Ammon's horn (tissue), 1 donor: ENCODE measurements around the gene PAPSS1.

Experiments
- DNase-seq: peaks from one replicate; pipeline ENCODE4 v3.0.0-alpha.2; 2016; ENCODE audit warnings: low spot score

Gene PAPSS1

DNA sequence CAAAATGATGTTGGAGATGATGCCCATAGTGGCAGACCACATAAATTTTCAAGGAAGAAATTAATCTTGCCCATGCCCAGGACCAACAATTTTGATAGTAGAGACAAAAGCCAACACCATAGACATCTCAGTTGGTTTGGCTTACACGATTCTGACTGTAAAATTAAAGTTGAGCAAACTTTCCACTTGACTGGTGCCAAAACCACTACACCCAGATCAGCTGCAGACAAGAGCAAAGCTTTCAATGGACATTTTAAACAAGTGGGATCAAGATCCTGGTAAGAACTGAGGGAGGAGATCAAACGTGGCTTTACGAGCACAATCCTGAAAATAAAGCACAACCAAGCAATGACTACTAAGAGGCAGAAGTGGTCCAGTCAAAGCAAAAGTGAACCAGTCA is 90.7 kb downstream of the PAPSS1 start:
- DNase-seq, result no peak

DNA sequence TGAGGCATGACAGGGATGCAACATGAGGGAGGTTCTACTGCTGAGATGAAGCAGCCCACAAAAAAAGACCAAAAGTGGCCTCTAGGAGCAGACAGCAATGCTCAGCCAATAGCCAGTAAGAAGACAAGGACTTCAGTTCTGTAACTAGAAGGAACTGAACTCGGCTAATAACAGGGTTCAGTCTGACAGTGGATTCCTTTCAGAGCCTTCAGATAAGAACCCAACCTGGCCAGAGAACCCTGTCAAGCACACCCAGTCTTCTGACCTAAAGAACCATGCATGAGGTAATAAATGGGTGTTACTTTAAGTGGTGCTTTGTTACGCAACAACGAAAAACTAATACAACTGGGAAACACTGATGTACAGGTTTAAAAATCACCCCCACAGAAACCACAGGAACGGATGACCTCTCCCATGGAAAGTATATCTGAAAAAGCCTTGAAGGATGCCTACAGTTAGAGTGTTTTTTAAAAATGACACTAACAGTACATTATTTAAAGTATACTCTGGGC is 94.6 kb downstream of the PAPSS1 start:
- DNase-seq, result no peak

GRCh38 chr4:107624024-107624423 is 96.0 kb downstream of the PAPSS1 start:
- no peak for DNase-seq

- no peak for DNase-seq
Observed at GRCh38 chr4:107622006-107622405, 98.0 kb downstream of the PAPSS1 start.

GRCh38 chr4:107619731-107620130 is 100.3 kb downstream of the PAPSS1 start:
- DNase-seq, result no peak

DNA sequence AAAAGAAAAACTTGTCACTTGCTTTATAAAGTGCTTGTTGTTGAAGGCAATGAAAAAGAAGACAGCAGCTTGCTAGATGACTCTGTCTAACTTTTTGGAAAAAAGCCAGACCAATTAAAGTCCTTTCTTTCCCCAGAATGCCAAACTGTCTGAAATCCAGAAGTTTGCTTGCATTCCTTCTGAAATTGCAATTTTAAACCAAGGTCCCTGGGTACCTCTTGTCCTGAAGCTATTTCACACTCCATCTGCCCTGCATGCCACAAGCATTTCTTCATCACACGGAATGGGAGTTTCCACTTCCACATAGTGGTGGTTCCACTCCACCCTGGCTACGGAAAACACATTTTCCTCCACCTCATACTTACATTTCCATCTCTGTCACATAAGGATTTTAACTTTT is 101.0 kb downstream of the PAPSS1 start:
- DNase-seq, result no peak

GRCh38 chr4:107618656-107619055 is 101.4 kb downstream of the PAPSS1 start:
- DNase-seq, result no peak

DNA sequence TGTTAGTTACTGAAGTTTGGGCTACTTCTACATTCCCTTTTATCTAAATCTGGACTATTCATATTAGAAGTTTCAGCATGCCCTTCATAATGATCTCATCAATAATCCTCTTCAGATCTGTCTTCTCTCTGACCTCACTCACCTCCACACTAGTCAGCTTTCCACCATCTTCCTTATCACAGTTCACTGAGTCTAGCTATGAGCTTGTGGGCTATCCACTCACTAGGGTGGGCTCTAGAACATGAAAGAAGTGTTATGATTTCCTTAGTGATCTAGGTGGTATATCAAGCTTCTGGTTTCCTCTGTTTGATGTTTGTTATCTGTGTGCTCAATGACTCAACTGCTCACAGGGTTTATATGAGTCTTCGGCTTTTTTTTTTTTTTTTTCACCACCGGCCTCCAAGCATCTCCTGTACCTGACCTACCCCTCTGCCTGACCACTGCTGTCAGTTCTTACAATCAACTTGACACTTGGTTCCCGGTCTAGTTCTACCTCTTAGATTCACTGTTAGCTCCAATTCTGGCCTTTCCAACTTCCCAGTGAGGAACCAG is 103.1 kb downstream of the PAPSS1 start:
- DNase-seq, result no peak

DNA sequence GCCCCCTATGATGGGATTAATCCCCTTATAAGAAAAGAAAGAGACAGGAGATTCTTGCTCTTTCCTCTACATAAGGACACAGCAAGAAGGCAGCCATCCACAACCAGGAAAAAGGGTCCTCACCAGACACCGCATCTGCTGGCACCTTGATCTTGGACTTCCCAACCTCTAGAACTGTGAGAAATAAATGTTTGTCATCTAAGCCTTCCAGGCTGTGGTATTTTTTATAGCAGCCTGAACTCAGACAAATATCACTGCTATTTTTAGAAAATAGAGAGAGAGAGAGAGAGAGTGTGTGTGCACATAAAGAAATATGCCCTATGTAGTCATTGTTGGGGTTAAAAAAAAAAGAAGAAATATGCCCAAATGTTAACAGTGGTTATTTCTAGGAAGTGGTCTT is 104.2 kb downstream of the PAPSS1 start:
- DNase-seq, result no peak

DNA sequence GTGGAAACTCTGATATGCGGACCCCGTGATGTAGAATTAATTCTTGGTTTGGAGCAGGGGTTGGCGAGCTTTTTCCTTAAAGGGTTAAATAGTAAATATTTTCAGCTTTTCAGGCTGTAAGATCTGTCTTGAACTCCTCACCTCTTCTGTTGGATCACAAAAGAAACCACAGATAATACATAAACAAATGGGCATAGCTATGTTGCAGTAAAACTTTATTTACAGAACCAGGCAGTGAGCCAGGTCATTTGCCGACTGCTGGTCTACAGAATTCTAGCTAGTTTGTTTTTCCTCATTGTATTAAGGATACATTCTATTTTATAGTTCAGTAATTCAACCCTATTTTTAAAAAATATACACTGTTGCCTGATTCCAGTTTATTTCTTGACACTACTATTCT is 116.6 kb downstream of the PAPSS1 start:
- no peak for DNase-seq

- DNase-seq, result no peak
Observed at GRCh38 chr4:107600983-107601382, 119.1 kb downstream of the PAPSS1 start.

DNA sequence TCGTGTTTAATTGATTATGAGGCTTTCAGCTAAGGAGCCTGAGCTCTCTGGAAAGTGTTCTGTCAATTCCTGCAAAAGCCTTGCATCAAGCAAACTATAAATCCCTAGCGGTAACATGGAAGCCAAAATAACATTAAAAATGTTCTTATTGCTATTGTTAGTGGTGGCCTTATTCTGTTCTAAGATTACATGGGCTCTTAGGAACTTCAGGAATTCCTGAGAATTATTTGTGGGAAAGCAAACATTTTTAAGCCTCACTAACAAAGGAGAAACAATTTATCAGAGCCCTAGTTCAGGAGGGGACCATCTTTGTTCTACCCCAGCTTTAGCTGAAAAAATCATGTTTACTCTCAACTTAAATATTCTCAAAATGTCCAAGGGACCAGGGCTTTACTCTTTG is 119.6 kb downstream of the PAPSS1 start:
- DNase-seq, result no peak

DNA sequence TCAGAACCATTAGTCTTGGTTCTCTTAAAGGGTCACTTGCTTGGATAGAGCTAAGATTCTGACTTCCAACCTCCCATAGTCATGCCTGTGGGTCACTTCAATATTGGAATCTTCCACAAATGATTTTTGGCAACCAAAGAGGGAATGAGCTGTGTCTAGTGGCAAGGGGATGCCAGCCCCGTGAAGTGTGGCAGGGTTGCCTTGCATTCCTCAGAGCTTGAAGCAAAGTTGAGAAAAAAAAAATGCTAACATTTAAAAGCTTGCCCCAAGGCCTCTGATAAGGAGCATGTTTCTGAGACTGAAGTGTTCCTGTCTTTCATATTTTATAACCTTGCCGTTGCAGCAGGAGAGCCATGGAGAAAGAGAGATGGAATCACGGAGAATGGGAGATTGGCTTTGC is 120.2 kb downstream of the PAPSS1 start:
- no peak for DNase-seq

DNA sequence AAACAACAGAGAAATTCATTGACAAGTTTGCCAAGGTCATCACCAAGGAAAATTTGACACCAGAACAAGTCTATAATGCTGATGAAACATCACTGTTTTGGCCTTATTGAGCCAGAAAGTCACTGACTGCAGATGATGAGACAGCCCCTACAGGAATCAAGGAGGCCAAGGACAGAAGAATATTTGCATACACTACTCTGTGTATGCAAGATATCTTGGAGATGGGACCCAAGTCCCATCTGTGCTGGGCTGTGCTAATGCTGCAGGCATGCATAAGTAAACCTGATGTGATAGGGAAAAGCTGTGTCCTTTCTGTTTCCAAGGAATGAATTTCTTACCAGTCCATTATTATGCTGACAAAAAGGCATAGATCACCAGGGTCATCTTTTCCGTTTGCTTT is 126.8 kb downstream of the PAPSS1 start:
- no peak for DNase-seq

- no peak for DNase-seq
Observed at GRCh38 chr4:107592519-107592918, 127.5 kb downstream of the PAPSS1 start.

DNA sequence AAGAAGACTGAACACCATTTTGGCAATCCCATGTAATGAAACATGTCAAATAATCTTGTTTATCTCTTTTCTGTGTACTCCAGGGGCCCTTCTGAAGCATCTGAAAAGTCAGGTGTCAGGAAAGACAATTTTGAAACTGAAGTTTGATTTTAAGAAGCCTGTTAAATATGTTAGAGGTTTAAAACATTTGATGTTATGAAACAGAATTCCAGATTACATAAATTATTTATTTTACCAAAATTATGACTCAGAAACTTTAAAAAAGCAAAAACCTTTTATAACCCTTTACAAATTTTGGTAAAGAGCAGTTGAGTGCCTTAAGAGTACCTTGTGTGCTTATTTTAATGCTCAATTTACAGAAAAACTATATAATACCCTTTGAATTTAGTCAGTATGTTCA is 130.8 kb downstream of the PAPSS1 start:
- no peak for DNase-seq

DNA sequence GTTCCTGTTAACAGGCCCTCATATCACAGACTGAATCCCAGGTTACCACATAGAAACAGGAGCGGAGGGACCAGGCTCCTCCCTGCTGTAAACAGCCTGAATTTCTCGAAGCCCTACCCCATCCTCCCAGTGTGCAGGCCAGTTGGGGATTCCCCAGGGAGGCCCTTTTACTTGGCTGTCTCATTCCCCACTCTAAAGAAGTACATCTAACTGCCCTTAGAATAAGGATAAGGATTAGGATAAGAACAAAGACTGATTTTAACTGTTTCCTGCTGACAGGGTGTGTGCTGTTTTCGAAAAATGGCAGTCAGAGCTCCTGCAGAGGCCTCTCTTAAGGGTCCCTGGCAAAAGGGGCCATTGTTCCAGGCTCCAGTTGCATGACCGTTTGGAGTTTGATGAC is 133.7 kb downstream of the PAPSS1 start:
- DNase-seq, result no peak

GRCh38 chr4:107579099-107579498 is 140.9 kb downstream of the PAPSS1 start:
- DNase-seq, result no peak

- no peak for DNase-seq
Observed at GRCh38 chr4:107578321-107578720, 141.7 kb downstream of the PAPSS1 start.

DNA sequence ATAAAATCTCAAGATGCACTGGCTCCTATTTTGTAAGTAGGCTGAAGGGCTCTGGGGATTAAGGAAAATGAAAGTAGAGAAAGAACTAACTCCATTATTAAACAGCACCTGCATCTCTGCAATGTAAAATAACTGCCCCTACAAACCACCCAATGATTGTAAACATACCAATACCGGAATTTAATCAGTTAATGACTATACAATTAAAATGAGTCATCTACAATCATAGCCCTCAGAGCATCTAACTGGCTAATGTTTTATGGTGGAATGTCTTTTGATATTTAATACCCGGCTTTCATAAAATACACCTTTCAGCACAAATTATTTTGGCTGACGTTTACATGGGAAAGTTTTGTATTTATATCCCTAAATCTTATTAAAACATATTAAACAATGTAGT is 142.3 kb downstream of the PAPSS1 start:
- DNase-seq, result no peak

- DNase-seq, result no peak
Observed at GRCh38 chr4:107575243-107575642, 144.8 kb downstream of the PAPSS1 start.

DNA sequence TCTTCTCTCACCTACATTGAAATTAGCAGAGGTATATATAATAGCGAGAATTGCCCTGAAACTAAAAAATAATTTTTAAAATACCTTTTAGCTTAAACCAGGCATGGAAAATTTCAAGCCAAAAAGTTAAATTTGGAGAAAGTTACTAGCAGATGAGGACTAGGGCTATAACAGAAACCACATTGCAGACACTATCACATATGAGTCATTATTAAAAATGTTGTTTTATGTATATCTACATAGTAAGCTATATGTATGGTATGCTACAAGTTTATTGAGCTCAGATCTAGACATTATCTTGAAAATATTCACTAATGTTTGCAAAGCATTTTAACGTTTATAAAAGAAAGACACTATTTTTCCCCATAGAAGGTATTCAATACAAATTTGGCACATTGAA is 147.8 kb downstream of the PAPSS1 start:
- DNase-seq, result no peak

- DNase-seq, result no peak
Observed at GRCh38 chr4:107570952-107571351, 149.1 kb downstream of the PAPSS1 start.

GRCh38 chr4:107564326-107564725 is 155.7 kb downstream of the PAPSS1 start:
- DNase-seq, result no peak
